Embryonic facial prominence (tissue), 1 donor: ENCODE results near the gene IFNG-AS1.

ENCODE experiments used
- DNase-seq: peaks from one replicate; pipeline ENCODE4 v3.0.0-alpha.2; 2016; ENCODE audit errors: extremely low spot score

Gene IFNG-AS1

DNA sequence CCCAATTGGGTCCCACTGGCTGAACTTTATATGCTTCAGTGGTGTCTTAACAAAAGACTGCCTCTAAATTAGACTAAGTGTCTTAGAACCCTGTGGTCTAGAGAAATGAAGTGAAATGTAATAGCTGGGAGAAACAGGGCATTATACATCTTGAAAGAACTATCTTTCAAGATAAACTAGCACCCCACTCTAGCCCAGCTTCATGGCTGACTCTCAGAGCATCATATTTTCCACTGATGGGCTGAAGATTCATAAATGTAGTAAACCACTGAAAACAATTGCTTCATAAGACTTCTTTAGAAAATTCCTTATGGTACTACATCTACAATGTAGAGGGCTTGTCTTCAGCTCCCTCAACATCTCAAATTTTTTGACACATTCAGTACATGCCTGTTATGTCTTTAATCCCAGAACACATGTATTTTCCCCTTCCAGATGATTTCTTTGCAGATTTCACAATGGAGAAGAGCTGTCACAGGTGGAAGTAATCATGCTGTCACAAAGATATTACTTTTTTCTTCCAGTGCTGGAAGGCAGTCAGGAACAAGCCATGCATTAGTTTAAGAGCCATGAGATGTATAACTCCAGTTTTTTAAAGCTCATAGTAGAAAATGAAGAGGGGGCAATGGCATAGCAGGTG lies 48.5 kb downstream of the IFNG-AS1 start:
- DNase-seq = no peak

DNA sequence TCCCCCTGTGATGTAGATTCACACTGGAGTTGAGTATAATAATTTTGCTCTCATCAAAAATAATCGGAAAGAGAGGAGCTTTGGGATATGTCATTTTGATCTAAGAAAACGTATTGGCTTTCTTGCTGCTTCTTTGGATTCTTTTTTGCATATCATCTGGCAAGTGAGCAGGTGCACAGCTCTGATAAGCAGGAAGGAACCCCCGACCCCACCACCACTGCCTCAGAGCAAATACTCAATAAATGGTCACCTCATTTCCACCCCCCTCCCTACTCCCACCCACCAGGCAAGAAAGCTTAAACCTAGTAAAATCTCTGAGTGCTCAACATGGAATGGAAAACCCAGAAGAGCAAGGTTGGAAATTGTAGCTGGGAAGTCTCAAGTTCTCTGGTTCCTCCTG lies 49.4 kb downstream of the IFNG-AS1 start:
- no peak for DNase-seq

DNA sequence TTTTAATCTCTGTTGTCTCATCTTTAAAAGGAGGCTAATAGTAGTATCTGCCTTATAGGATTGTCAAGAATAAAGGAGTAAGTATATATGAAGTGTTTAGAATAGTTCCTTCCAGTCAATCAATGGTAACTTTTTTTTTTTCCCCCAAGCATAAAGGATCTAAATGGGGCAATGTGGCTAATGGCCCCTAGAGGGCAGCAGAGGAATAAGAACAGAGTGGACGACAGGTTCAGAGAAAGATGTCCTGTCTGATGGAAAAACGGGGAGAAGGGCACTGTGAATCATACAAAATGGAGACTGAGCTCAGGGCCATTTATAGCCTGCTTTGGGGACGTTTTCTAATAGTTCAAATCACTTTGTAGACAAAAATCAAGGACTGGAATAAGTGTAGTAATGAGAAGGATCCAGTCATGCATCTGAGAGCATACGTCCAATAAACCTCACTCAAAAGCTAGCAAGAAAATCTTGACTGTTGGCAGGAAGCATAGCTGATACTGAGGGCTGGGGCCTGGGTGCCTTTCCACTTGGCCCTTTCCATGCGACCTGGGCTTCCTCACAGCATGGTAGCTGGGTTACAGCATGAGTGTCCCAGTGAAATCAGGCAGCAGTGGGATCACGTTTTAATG lies 51.3 kb downstream of the IFNG-AS1 start:
- peak; percentile 48 for DNase-seq

DNA sequence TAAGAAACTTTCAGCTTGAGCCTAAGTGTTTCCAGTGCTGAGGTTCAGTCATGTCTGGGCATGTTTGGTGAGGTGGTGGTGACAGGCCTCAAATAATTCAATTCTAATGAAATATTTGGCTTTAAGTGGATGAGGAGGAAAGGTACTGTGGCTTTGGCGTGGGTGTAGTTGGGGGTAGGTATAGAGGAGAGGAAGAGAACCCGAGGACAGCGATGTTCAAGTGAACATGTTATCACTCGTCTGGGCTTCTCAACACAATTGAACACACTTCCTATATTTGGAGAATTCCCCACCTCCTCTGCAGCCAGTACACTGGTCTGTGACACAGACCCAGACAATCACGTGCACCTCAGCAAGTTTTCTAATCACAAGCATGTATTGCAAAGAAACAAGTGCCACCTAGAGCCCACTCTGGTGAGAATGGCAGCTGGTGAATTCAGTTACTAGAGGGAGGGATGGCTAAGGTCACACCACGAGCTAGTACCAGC lies 53.0 kb downstream of the IFNG-AS1 start:
- DNase-seq = no peak

- DNase-seq = no peak
Measured at GRCh38 chr12:68043435-68043834, 54.2 kb downstream of the IFNG-AS1 start.

GRCh38 chr12:68048648-68049297 lies 59.5 kb downstream of the IFNG-AS1 start:
- DNase-seq = no peak

GRCh38 chr12:68056300-68056699 lies 67.1 kb downstream of the IFNG-AS1 start:
- DNase-seq = no peak

GRCh38 chr12:68063900-68064590 lies 74.8 kb downstream of the IFNG-AS1 start:
- DNase-seq = no peak

DNA sequence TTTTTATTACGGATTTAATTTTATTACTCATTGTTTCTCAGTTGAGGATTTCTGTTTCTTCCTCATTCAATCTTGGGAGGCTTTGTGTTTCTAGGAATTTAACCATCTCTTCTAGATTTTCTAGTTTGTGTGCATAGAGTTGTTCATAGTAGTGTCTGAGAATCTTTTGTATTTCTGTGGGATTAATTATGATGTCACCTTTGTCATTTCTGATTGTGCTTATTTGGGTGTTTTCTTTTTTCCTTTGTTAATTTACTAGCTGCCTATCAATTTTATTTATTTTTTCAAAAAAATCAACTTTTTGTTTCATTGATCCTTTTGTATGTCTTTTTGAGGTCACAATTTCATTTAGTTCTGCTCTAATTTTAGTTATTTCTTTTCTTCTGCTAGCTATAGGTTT lies 75.9 kb downstream of the IFNG-AS1 start:
- no peak for DNase-seq

DNA sequence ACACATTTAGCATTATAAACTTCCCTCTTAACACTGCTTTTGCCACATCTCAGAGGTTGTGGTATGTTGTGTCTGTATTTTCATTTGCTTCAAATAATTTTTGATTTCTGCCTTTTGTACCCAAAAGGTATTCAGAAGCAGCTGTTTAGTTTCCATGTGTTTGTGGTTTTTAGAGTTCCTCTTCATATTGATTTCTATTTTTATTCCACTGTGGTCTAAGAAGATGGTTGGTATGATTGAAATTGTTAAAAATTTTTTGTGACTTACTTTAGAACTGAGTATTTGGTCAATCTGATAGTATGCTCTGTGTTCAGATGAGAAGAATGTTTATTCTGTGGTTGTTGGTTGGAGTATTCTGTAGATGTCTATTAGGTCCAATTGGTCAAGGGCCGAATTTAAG lies 76.4 kb downstream of the IFNG-AS1 start:
- no peak for DNase-seq

DNA sequence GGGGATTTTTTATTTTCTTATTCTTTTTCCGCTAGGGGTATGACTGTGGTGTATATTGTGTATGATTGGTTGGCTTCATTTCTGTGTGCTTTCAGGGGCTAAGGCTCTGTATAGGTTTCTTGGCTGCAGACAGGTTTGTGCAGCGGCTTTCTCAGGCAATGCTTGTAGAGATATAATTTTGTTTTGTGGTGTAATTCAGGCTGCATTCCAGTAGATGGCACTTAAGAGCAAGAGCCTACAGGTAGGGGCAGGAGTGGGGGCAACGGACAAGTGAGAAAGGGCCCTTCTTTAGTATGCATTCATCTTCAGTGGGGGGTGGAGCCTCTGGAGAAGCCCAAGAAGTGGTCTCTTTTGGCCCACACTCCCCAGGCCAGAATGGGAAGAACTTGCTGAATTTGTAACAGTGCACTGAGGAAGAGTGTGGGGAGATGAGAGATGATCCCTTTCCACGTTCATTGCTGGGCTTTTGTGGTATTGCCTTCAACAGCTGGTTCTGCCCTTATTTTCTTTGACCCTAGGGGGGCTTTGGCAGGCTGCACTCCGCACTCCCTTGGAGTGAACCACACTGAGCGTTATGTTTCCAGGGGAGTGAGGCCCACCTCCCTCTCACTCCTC lies 78.6 kb downstream of the IFNG-AS1 start:
- no peak for DNase-seq

DNA sequence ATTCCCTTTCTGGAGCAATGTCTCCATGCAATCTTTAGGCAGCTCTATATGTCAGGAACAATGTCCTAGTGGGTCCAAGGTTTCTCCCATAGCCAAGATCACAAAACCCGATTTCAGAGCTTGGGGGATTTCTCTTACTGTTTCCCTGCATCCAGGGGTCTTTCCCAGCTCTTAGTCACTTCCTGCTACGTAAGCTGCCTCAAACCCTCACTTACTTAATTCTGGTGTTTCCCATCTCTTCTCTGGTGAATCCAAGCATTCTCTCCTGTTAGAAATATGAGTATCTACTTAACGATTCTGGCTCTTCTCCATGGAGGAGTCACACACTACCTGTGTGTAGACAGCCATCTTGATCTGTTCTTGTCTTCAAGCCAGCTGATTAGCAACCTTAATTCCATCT lies 80.0 kb downstream of the IFNG-AS1 start:
- DNase-seq = no peak
